ENCODE results near the gene GNLY.

GNLY gene

DNA sequence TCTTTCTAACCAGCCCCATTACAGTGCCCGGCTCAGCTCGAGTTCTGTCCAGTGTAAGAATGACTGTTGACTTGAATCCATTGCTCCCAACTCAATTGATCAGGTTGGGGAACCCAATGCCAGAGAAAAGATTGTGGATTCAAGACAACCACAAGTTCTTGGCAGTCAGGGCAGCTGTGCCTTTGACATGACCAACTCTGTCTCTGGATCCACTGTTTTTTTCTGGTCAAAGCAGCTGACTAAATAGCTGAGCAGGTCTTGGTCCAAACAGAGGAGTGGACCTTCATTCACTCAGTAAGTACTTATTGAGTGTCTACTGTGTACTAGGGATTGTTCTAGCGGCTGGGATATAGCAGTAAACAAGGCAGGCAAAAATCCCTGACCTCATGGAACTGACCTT is 53.3 kb downstream of the GNLY start:
- no peak overlapping the region for H3K4me3 ChIP-seq (ENCODE audit: low read depth, low read length)
- TF ChIP-seq, protein P1, sequence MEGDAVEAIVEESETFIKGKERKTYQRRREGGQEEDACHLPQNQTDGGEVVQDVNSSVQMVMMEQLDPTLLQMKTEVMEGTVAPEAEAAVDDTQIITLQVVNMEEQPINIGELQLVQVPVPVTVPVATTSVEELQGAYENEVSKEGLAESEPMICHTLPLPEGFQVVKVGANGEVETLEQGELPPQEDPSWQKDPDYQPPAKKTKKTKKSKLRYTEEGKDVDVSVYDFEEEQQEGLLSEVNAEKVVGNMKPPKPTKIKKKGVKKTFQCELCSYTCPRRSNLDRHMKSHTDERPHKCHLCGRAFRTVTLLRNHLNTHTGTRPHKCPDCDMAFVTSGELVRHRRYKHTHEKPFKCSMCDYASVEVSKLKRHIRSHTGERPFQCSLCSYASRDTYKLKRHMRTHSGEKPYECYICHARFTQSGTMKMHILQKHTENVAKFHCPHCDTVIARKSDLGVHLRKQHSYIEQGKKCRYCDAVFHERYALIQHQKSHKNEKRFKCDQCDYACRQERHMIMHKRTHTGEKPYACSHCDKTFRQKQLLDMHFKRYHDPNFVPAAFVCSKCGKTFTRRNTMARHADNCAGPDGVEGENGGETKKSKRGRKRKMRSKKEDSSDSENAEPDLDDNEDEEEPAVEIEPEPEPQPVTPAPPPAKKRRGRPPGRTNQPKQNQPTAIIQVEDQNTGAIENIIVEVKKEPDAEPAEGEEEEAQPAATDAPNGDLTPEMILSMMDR (IDR thresholded peaks at IDR 0.05; ENCODE audit: low read depth, low read length, missing control alignments) = no peak
- no peak for DNase-seq (ENCODE audit: low read depth)

DNA sequence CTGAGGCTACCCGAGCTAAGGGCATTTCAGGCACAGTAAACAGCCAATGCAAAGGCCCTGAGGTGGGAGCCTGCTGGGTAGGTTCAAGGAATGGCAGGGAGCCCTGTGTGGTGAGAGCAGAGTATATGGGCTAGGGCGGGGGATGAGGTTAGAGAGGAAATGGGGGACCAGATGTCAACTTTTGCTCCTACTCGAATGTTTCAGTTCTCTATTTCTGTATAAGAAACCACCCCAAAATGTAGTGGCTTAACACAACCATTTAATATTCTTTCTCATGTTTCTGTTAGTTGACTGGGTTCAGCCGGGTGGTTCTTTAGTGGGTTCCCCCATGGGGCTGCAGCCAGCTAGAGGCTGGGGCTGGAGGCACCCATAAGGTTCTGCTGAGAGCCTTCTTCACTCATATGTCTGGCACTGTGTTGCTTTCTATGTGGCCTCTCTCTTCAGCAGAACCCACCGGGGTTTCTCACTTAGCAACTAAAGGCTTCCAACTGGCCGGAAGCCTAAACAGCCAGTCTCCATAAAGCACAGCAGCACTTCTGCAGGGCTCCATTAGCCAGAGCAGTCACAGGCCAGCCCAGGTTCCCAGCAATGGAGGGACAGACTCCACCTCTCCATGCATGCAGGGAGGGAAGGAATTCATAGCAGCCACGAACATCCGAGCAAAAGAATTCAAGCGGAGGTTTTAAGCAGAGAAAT is 54.0 kb downstream of the GNLY start:
- no peak overlapping the region for H3K4me3 ChIP-seq (ENCODE audit: low read depth, low read length)
- TF ChIP-seq, protein P1 (IDR thresholded peaks at IDR 0.05; ENCODE audit: low read depth, low read length, missing control alignments) = no peak
- DNase-seq (ENCODE audit: low read depth) = peak; percentile 42
